ENCODE data around the gene MAN2B2.

The MAN2B2 gene

GRCh38 chr4:6644792-6645530 is 70.0 kb downstream of the MAN2B2 start (continued):
- TF ChIP-seq CSRNP3 (CRISPR knock-in tag; IDR thresholded peaks at IDR 0.05) = no peak
- no peak for TF ChIP-seq ZNF8 (CRISPR knock-in tag; IDR thresholded peaks at IDR 0.05)

DNA sequence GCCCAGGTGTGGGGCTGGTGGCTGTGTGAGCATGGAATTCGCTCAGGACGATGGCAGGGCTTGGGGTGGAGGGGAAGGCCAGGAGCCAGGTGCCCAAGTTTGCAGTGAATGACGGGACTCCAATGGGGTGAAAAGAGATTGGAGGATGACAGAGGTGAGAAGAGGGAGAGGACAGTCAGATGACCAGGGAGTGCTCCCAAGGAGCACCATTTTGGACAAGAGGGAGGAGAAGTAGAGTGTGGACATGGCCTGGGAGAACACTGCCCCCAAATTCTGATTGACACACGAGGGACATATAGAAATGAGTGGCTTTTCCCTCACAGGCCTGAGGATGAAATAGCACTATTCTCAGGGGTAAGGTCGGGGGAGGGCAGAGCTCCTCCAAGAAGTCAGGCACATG is 72.2 kb downstream of the MAN2B2 start:
- TF ChIP-seq PATZ1 (CRISPR knock-in tag; IDR thresholded peaks at IDR 0.05; ENCODE audit: borderline replicate concordance) = no peak
- TF ChIP-seq GLIS3 (CRISPR knock-in tag; IDR thresholded peaks at IDR 0.05) = no peak
- no peak for TF ChIP-seq RARB (CRISPR knock-in tag; IDR thresholded peaks at IDR 0.05)
- TF ChIP-seq POU6F1 (CRISPR knock-in tag; IDR thresholded peaks at IDR 0.05; ENCODE audit: borderline replicate concordance, low read depth) = no peak
- no peak for TF ChIP-seq PPARA (CRISPR knock-in tag; IDR thresholded peaks at IDR 0.05; ENCODE audit: borderline replicate concordance)
- TF ChIP-seq CSDC2 (CRISPR knock-in tag; IDR thresholded peaks at IDR 0.05) = no peak
- TF ChIP-seq ZNF70 (CRISPR knock-in tag; IDR thresholded peaks at IDR 0.05) = no peak
- no peak for TF ChIP-seq TSHZ2 (CRISPR knock-in tag; IDR thresholded peaks at IDR 0.05)
- no peak for TF ChIP-seq CSRNP3 (CRISPR knock-in tag; IDR thresholded peaks at IDR 0.05)
- no peak for TF ChIP-seq SNAI2 (CRISPR knock-in tag; IDR thresholded peaks at IDR 0.05)
- TF ChIP-seq ZC3H10 (CRISPR knock-in tag; IDR thresholded peaks at IDR 0.05) = no peak
- no peak for ATAC-seq

- TF ChIP-seq CSDC2 (CRISPR knock-in tag; IDR thresholded peaks at IDR 0.05) (no peak), ZFP3 (CRISPR knock-in tag; IDR thresholded peaks at IDR 0.05) (no peak), SNAI2 (CRISPR knock-in tag; IDR thresholded peaks at IDR 0.05) (no peak), CSRNP3 (CRISPR knock-in tag; IDR thresholded peaks at IDR 0.05) (no peak), ZC3H10 (CRISPR knock-in tag; IDR thresholded peaks at IDR 0.05) (no peak), PATZ1 (CRISPR knock-in tag; IDR thresholded peaks at IDR 0.05; ENCODE audit: borderline replicate concordance) (no peak), ISL1 (CRISPR knock-in tag; IDR thresholded peaks at IDR 0.05) (no peak), RARB (CRISPR knock-in tag; IDR thresholded peaks at IDR 0.05) (no peak)
- no peak for ATAC-seq
These were observed 72.7 kb downstream of the MAN2B2 start for GRCh38 chr4:6647582-6648230.

All from SK-N-SH treated with all-trans-retinoic acid at 6 μM for 48 hours (cell line).